HG03060 (cell line): ENCODE results near the gene RALB.

ENCODE experiments used
- ATAC-seq: cut with Tn5 transposase; IDR thresholded peaks from one replicate; pipeline ENCODE4 v1.9.1; 2021; ENCODE audit warnings: low read depth, moderate number of reproducible peaks; ENCODE audit not compliant: unreplicated experiment

Gene RALB

GRCh38 chr2:120252225-120253020 is at the start of gene RALB:
Gene RALB, plus strand, starts transcription at chr2:120252852. Its CDS starts 25,813 bp downstream, at chr2:120278665.
- ATAC-seq: peak; percentile 86

GRCh38 chr2:120203251-120204021 is 49.2 kb upstream of the RALB start:
- ATAC-seq: no peak

- ATAC-seq: no peak
Measured at GRCh38 chr2:120204022-120204405, 48.6 kb upstream of the RALB start.

GRCh38 chr2:120204417-120204816 is 48.2 kb upstream of the RALB start:
- no peak for ATAC-seq

GRCh38 chr2:120204945-120205670 is 47.5 kb upstream of the RALB start:
- ATAC-seq: no peak

- ATAC-seq: no peak
Measured at GRCh38 chr2:120206022-120206581, 46.5 kb upstream of the RALB start.

GRCh38 chr2:120208381-120209353 is 44.0 kb upstream of the RALB start:
- ATAC-seq: no peak

- ATAC-seq: no peak
Measured at GRCh38 chr2:120209427-120210269, 43.0 kb upstream of the RALB start.

- no peak for ATAC-seq
Measured at GRCh38 chr2:120210270-120210693, 42.4 kb upstream of the RALB start.

GRCh38 chr2:120218181-120218580 is 34.5 kb upstream of the RALB start:
- ATAC-seq: no peak

GRCh38 chr2:120219291-120219690 is 33.4 kb upstream of the RALB start:
- ATAC-seq: no peak

GRCh38 chr2:120219766-120220165 is 32.9 kb upstream of the RALB start:
- ATAC-seq: no peak

- ATAC-seq: no peak
Measured at GRCh38 chr2:120220756-120221155, 31.9 kb upstream of the RALB start.

GRCh38 chr2:120221616-120222015 is 31.0 kb upstream of the RALB start:
- ATAC-seq: no peak

GRCh38 chr2:120222186-120223033 is 30.2 kb upstream of the RALB start:
- no peak for ATAC-seq

- peak; percentile 55 for ATAC-seq
Measured at GRCh38 chr2:120223034-120223912, 29.4 kb upstream of the RALB start, which contains the start of gene TMEM185B. Gene TMEM185B, minus strand, starts transcription at chr2:120223400. Its CDS starts 424 bp downstream, at chr2:120222976.

- no peak for ATAC-seq
Measured at GRCh38 chr2:120224256-120224655, 28.4 kb upstream of the RALB start.
